Bronchial epithelial cell (primary cell): ENCODE measurements around the gene MCU. TPM values are rescaled to one million over a fixed set of nuclear protein-coding genes. Genes with fewer than 3 reads are reported as not detected.
"Not testable (repeated sequence)": the region's sequence is repeated elsewhere in the genome, so short reads cannot be mapped to it uniquely, and the experiment has no call there.

ENCODE experiments used
- DNase-seq: peaks from one replicate; pipeline ENCODE4 v3.0.0-alpha.2; 2010; ENCODE audit warnings: low read depth
- FAIRE-seq: peaks from 2 replicates; lab custom pipeline; 2011; peaks lifted over from hg19 to GRCh38; lab: Jason Lieb, UNC
- H3K27me3 ChIP-seq: 2 replicates; pipeline ENCODE4 v1.5.1; 2011; ENCODE audit warnings: low read length; ENCODE audit not compliant: control insufficient read depth, insufficient read depth
- H3K36me3 ChIP-seq: 2 replicates; pipeline ENCODE4 v1.5.1; 2011; ENCODE audit warnings: low read length; ENCODE audit not compliant: control insufficient read depth, insufficient read depth
- H3K4me3 ChIP-seq: 2 replicates; pipeline ENCODE4 v1.5.1; 2011; ENCODE audit warnings: mild to moderate bottlenecking, low read depth, low read length, control low read depth
- CTCF ChIP-seq: IDR thresholded peaks from 2 replicates; pipeline ENCODE4 v1.5.1; 2011; ENCODE audit warnings: mild to moderate bottlenecking, moderate library complexity, low read length, control low read depth, inconsistent platforms; ENCODE audit not compliant: insufficient read depth, severe bottlenecking
- total RNA-seq: library from RNA; depleted of rRNA; stranded (reverse); fragments of >200 nt; gene quantifications from 2 replicates; pipeline ENCODE4 v1.2.1, GENCODE V29; 2014

The MCU gene
- total RNA-seq, 1 donor from 2014 or later, result 38.7 TPM

GRCh38 chr10:72682638-72683037 is 9.3 kb upstream of the MCU start:
- Histone ChIP-seq H3K36me3 (no peaks in the 10 kb centered on the region), H3K4me3 (no peak overlapping the region), H3K27me3 (no peaks in the 10 kb centered on the region)
- no peak for TF ChIP-seq CTCF
- no peak for DNase-seq
- no peak for FAIRE-seq

GRCh38 chr10:72685264-72685921 is 6.5 kb upstream of the MCU start:
- no peaks in the 10 kb centered on the region for H3K27me3 ChIP-seq
- no peak for TF ChIP-seq CTCF
- no peaks in the 10 kb centered on the region for H3K36me3 ChIP-seq
- FAIRE-seq (no peak), DNase-seq (no peak)
- no peak overlapping the region for H3K4me3 ChIP-seq

GRCh38 chr10:72686430-72686829 is 5.5 kb upstream of the MCU start:
- not testable (repeated sequence) for H3K4me3 ChIP-seq, H3K36me3 ChIP-seq, FAIRE-seq, H3K27me3 ChIP-seq
- peak; percentile 77 for DNase-seq

- Histone ChIP-seq H3K27me3 (no peaks in the 10 kb centered on the region), H3K36me3 (no peaks in the 10 kb centered on the region), H3K4me3 (no peak overlapping the region)
- no peak for FAIRE-seq
- no peak for TF ChIP-seq CTCF
- no peak for DNase-seq
These were observed 4.9 kb upstream of the MCU start for GRCh38 chr10:72687035-72687434.

GRCh38 chr10:72688208-72688651 is 3.7 kb upstream of the MCU start:
- Histone ChIP-seq H3K27me3 (no peaks in the 10 kb centered on the region), H3K36me3 (no peaks in the 10 kb centered on the region), H3K4me3 (no peak overlapping the region)
- peak; percentile 95 for DNase-seq
- no peak for FAIRE-seq
- no peak for TF ChIP-seq CTCF

- TF ChIP-seq CTCF, result no peak
- H3K27me3 ChIP-seq, result no peaks in the 10 kb centered on the region
- FAIRE-seq (no peak), DNase-seq (no peak)
- H3K36me3 ChIP-seq, result no peaks in the 10 kb centered on the region
- no peak overlapping the region for H3K4me3 ChIP-seq
These were observed 2.3 kb upstream of the MCU start for GRCh38 chr10:72689660-72690059.
